ENCODE measurements around the gene C1QTNF5. TPM values are rescaled to one million over a fixed set of nuclear protein-coding genes. Genes with fewer than 3 reads are reported as not detected.

The C1QTNF5 gene
- total RNA-seq, 1 experiment from 2014 or later = 0.11 TPM

DNA sequence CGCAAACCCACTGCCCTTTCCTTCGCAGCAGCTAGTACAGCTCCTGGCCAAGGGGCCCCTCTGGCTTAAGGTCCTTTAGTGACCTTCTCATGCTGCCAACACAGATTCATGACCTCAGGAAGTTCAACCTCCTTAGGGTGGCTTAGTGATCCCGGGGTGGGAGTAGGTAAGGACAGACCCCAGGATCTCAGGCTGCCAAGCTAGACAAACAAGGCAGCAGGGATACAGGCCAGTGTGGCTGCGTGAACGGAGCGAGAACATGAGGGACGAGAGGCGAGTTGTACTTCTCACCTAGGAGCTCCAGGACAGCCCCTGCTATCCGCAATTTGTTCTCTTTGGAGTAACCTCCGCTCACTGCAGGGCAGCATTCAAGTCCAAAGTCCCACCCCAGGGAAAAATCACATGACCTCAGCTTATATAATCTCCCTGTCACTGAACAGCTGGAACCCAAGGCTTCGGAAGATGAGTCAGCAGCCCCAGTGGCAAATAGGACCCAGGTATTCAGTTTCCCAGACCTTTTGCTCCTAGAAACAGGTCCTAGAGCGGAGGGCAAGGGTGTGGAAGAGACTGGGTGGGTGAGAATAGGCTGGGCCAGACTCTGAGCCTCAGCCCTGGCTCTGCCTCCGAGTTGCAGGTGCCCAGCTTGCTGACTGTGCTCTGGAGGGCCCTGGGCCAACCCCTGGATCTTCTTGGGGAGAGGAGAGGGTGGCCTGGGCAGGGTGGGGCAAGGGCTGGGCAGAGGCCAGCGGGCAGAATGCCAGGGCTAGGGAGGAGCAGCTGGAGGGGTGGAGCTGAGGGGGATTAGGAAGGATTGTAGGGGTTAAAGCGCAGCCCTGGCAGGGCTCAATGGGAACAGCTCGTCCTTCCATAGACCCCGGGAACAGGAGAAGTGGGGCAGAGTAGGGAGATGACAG, 27.7 kb upstream of the C1QTNF5 start:
- Histone ChIP-seq H3K27me3 (replicated peaks) (no peaks in the 10 kb centered on the region), H3K27ac (no peak overlapping the region), H3K9me3 (replicated peaks) (no peaks in the 10 kb centered on the region), H3K4me1 (replicated peaks) (no peaks in the 10 kb centered on the region), H3K4me3 (no peak overlapping the region), H3K36me3 (no peaks in the 10 kb centered on the region)
- DNase-seq (ENCODE audit: low read depth in 1 of 2, low spot score in 2 of 2) = no peak

DNA sequence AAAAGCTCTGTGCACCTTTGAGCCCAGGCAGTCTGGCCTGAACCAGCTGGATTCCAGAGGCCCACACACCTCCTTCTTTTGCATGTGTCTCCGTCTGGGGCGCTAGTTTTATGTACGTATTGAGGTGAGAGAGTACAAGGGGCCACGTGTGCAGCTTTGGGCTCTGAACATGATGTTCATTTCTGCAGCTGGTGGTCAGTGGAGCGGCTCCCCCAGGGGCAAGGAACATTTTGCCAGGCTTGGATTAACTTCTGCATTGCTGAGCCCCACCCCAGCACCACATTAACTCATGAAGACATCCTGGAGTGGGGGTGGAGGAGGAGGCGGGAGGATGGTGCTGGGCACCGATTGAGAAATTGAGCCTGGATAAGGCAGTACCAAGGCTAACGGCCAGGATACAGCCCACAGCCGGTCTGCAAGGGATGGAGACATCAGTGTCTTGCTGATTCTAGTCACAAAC, 27.0 kb upstream of the C1QTNF5 start:
- Histone ChIP-seq H3K9me3 (replicated peaks) (no peaks in the 10 kb centered on the region), H3K4me3 (no peak overlapping the region), H3K27me3 (replicated peaks) (no peaks in the 10 kb centered on the region), H3K36me3 (no peaks in the 10 kb centered on the region), H3K4me1 (replicated peaks) (no peaks in the 10 kb centered on the region), H3K27ac (no peak overlapping the region)
- DNase-seq (ENCODE audit: low read depth in 1 of 2, low spot score in 2 of 2) = no peak

DNA sequence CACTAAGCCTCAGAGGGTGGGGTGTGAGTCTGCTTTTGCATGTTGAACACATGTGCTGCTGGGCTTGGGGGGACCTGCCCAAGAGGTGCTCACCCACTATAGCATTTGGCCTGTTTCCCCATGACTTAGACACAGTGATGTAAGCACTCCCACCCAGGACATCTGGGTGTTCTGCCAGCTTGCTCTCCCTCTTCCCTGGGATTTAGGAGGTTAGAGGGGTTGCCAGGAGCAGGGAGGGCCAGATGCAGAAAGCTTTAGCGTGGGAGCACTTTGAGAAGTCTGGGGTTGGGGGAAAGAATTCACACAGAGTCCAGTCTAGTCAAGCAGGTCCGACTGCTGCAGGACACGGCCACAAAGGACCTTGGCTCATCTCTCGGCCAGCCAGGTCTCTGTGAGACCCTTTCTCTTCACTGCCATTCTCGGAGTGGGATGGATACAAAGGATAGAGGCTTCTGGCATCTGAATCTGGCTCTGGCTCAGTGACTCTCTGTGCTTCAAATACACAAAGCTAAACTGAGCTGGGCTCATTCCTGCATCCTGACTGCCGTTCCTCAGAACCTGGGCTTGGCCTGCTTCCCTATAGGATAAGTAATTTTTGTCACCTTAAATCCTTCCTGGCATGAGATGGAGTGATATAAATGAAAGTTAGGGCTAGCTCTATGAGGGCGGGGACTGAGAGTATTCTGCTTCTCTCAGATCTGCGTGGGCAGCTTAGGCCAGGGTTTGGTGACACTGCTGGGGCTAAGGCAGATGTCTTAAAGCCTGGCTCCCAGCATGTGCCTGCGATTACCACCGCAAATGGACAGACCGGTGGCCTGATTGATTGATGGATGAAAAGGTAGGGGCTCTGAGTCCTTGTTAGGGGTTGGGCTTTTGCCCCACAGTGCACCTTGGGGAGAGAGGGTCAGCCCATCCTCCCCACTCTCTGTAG, 26.3 kb upstream of the C1QTNF5 start:
- no peaks in the 10 kb centered on the region for H3K27me3 ChIP-seq (replicated peaks)
- H3K9me3 ChIP-seq (replicated peaks) = no peaks in the 10 kb centered on the region
- H3K36me3 ChIP-seq = no peaks in the 10 kb centered on the region
- H3K4me1 ChIP-seq (replicated peaks) = no peaks in the 10 kb centered on the region
- no peak for DNase-seq (ENCODE audit: low read depth in 1 of 2, low spot score in 2 of 2)
- H3K27ac ChIP-seq = no peak overlapping the region
- no peak overlapping the region for H3K4me3 ChIP-seq

DNA sequence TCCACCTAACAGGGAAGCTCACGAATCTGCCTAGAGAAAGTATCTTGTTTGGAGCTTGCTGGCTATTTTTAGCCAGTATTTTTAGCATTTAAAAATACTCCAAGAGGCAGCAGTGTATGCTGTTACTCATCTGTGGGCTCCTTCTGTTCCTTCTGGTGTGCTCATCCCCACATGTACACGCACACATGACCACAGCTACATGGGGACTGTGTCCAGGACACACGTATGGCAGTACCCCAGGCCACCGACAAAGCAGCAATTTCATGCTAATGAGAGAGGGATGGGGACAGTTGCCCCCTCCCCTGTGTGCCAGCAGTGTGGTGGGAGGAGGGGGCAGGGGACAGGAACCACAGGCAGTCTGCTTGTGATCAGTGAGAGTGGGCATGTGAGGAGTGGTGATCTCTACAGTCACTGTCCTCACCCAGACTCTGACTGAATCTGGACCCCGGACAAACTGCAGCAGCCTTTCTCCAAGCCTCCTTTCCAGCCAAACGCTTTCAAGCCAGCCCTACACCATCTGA, 24.4 kb upstream of the C1QTNF5 start:
- Histone ChIP-seq H3K36me3 (no peaks in the 10 kb centered on the region), H3K9me3 (replicated peaks) (no peaks in the 10 kb centered on the region), H3K4me3 (no peak overlapping the region), H3K4me1 (replicated peaks) (peaks cover 3% of the 10 kb centered on the region; the same call in 1 of the 2 replicates), H3K27me3 (replicated peaks) (no peaks in the 10 kb centered on the region), H3K27ac (no peak overlapping the region)
- DNase-seq (ENCODE audit: low read depth in 1 of 2, low spot score in 2 of 2) = no peak

GRCh38 chr11:119363851-119364590, 23.3 kb upstream of the C1QTNF5 start:
- Histone ChIP-seq H3K27me3 (replicated peaks) (no peaks in the 10 kb centered on the region), H3K27ac (no peak overlapping the region), H3K9me3 (replicated peaks) (no peaks in the 10 kb centered on the region), H3K36me3 (no peaks in the 10 kb centered on the region), H3K4me1 (replicated peaks) (peaks cover 3% of the 10 kb centered on the region; the same call in 1 of the 2 replicates), H3K4me3 (peak overlapping the region; percentile 29)
- no peak for DNase-seq (ENCODE audit: low read depth in 1 of 2, low spot score in 2 of 2)

DNA sequence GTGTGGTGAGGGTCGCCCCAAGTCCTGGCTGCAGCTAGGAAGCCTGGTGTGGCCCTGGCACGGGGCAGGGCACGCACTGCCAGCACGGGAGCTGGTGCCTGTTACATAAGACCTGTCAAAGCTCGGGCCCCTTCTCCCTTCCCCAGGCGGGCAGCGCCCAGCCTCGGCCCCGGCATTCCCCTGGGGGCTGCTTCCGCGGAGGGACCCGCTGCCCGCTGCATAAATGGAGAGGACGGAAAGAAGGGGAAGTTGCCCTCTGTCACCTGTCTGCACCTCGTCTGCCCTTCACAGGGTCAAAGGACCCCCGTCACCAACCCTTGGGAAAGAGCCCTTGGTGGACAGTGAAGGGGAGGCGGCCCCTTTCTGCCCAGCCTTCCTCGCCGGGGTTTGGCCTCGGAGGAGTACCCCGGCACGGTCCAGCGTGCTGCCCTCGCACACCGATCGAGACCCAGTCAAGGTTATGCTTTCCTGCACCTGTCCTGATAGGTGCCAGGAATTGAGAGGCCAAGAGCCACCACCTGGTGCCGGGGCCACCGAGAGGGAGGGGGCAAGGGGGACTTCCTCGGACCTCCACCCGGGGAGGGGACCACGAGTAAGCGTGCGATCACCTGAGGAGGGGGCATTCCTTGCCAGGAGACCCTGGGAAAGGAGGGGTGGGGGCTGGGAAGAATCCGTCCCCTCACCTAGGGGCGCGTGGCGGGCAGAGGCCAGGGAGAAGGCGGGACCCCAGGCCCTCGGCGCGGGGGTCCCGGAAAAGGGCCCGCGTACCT, 22.6 kb upstream of the C1QTNF5 start:
- no peak for DNase-seq (ENCODE audit: low read depth in 1 of 2, low spot score in 2 of 2)
- H3K27ac ChIP-seq = no peak overlapping the region
- H3K4me1 ChIP-seq (replicated peaks) = peaks cover 3% of the 10 kb centered on the region; the same call in 1 of the 2 replicates
- no peaks in the 10 kb centered on the region for H3K9me3 ChIP-seq (replicated peaks)
- no peak overlapping the region for H3K4me3 ChIP-seq
- H3K36me3 ChIP-seq = no peaks in the 10 kb centered on the region
- no peaks in the 10 kb centered on the region for H3K27me3 ChIP-seq (replicated peaks)

DNA sequence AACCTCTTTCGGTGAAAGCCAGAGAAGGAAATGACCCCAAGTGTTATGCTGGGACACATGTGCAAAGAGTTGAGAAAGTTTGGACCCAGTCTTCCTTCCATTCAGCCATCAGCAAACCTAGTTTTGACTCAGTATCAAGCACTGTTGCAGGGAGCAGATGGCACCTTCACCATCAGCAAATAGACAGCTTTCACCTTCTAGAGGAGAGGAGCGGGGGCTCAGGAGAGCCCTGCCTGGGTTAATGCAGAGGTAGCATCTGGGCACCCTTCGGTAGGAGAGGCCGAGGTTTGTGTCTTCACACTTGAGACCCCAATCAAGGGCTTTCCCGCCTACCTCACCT, 22.0 kb upstream of the C1QTNF5 start:
- no peak overlapping the region for H3K27ac ChIP-seq
- H3K27me3 ChIP-seq (replicated peaks) = no peaks in the 10 kb centered on the region
- peaks cover 3% of the 10 kb centered on the region; the same call in 1 of the 2 replicates for H3K4me1 ChIP-seq (replicated peaks)

GRCh38 chr11:119361941-119362725, 21.4 kb upstream of the C1QTNF5 start:
- Histone ChIP-seq H3K4me1 (replicated peaks) (peaks cover 3% of the 10 kb centered on the region; the same call in 1 of the 2 replicates), H3K27me3 (replicated peaks) (no peaks in the 10 kb centered on the region), H3K4me3 (no peak overlapping the region), H3K27ac (no peak overlapping the region), H3K9me3 (replicated peaks) (no peaks in the 10 kb centered on the region), H3K36me3 (no peaks in the 10 kb centered on the region)
- DNase-seq (ENCODE audit: low read depth in 1 of 2, low spot score in 2 of 2) = no peak

More for the DNA sequence above, 22.0 kb upstream of the C1QTNF5 start:
- DNase-seq (ENCODE audit: low read depth in 1 of 2, low spot score in 2 of 2) = no peak
- no peaks in the 10 kb centered on the region for H3K36me3 ChIP-seq
- no peak overlapping the region for H3K4me3 ChIP-seq
- no peaks in the 10 kb centered on the region for H3K9me3 ChIP-seq (replicated peaks)

DNA sequence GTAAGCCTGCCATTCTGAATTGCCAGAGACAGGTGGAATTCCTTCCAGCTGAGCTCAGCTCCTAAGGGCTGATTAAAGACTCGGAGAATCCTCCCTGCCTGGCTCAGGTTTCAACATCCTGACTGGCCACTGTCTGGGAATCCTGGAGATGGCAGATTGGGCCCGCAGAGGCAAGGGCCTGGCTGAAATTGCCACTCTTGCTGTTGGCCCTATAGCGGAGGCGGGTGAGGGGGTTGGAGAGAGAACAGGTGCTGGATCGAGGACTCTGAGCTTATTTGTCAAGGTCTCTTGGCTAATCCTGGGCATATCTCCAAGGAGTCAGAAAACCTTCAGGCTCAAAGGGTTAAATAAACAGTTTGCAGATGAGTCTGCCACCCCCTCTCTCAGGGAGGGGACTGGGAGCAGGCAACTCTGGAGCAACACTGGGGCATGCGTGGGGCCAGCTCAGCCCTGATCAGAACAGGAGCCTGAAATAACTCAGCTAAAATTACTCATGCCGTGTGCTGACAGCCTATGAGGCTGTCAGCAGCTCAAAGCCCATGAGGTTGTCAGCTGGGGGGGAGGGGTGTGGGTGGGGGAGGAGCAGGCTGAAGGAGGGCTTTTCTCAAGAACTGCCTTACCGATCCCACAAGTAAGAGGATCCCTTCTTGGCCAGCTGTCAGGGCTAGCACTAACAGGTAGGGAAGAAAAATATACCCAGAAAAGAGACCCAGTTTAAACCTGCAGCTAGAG, 20.5 kb upstream of the C1QTNF5 start:
- H3K36me3 ChIP-seq = no peaks in the 10 kb centered on the region
- peak in 1 of 2 experiments; percentile 2 for DNase-seq (ENCODE audit: low read depth in 1 of 2, low spot score in 2 of 2)
- no peak overlapping the region for H3K27ac ChIP-seq
- no peak overlapping the region for H3K4me3 ChIP-seq
- H3K4me1 ChIP-seq (replicated peaks) = peaks cover 3% of the 10 kb centered on the region; the same call in 1 of the 2 replicates
- H3K27me3 ChIP-seq (replicated peaks) = no peaks in the 10 kb centered on the region
- H3K9me3 ChIP-seq (replicated peaks) = no peaks in the 10 kb centered on the region

DNA sequence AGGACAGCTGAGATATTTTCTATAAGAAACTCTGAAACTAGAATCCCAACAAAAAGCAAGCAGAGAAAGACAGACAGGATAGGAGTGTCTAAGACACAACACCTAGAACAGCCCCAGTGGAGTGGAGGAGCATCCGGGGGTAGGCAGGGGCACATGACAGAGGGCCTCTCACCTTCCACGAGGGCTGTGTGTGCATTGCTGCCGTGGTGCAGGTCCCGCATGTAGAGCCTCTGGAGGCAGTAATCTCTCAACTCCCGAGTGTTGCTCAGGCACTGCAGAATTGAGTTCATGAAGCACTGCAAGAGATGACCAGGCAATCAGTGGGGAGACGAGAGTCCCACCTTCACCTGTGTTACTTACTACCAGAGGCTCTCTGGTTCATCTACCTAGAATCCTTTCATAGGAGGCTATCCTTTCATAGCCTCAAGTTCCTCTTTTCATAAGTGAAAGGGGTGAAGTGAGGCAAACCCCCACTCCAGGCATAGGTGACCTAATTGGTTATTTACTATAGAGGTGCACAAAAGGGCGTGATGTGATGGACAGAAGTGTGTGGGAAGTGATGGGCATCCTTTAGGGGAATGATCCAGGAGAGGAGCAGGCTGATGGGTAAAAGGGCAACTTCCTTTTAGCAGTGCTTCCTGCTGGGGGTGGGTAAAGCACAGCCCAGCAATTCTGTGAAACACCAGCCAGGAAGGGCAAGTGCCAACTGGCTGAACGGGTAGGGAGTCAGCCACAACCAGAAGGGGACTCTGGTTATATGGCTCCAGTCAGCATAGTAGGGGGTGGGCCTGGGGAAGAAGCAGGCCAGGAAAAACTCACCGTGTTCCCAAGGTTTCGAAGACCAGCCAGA, 18.9 kb upstream of the C1QTNF5 start:
- Histone ChIP-seq H3K27me3 (replicated peaks) (no peaks in the 10 kb centered on the region), H3K36me3 (no peaks in the 10 kb centered on the region), H3K9me3 (replicated peaks) (no peaks in the 10 kb centered on the region), H3K4me3 (no peak overlapping the region), H3K4me1 (replicated peaks) (peaks cover 3% of the 10 kb centered on the region; the same call in 1 of the 2 replicates), H3K27ac (no peak overlapping the region)
- no peak for DNase-seq (ENCODE audit: low read depth in 1 of 2, low spot score in 2 of 2)

- no peak overlapping the region for H3K4me3 ChIP-seq
- no peaks in the 10 kb centered on the region for H3K27me3 ChIP-seq (replicated peaks)
- no peaks in the 10 kb centered on the region for H3K9me3 ChIP-seq (replicated peaks)
- peaks cover 3% of the 10 kb centered on the region; the same call in 1 of the 2 replicates for H3K4me1 ChIP-seq (replicated peaks)
- DNase-seq (ENCODE audit: low read depth in 1 of 2, low spot score in 2 of 2) = no peak
- no peak overlapping the region for H3K27ac ChIP-seq
- H3K36me3 ChIP-seq = no peaks in the 10 kb centered on the region
These were observed 16.4 kb upstream of the C1QTNF5 start for GRCh38 chr11:119357074-119357473.
